Endothelial cell of umbilical vein (primary cell): ENCODE data around the gene TMEM175. TPM values are rescaled to one million over a fixed set of nuclear protein-coding genes. Genes with fewer than 3 reads are reported as not detected.

Experiments used
- BruUV-seq: library from RNA; stranded (reverse); fragments of 400-500 nt; replicated peaks from 2 replicates; lab custom pipeline; 2021; lab: Mats Ljungman, UMichigan
- CTCF ChIA-PET: fragments of 300-600, 350-600 bp; sonication (Branson Sonifier 250); formaldehyde crosslinking; loops from one replicate; lab custom pipeline; 2021; ENCODE audit warnings: antibody characterized with exemption, inconsistent platforms; lab: Charles Lee
- POLR2A ChIA-PET: fragments of 300-600, 350-600 bp; sonication (Branson Sonifier 250); formaldehyde crosslinking; loops from one replicate; lab custom pipeline; 2021; ENCODE audit warnings: antibody characterized with exemption, inconsistent platforms; lab: Charles Lee
- DNase-seq: peaks from one replicate; pipeline ENCODE4 v3.0.0-alpha.2; 2011; ENCODE audit warnings: low read depth, low spot score
- FAIRE-seq: peaks from 2 replicates; lab custom pipeline; 2011; peaks lifted over from hg19 to GRCh38; lab: Jason Lieb, UNC
- H2AFZ ChIP-seq: 2 replicates; pipeline ENCODE4 v1.6.0; 2012; ENCODE audit warnings: low read depth, low read length, control low read depth, inconsistent platforms
- H3K27ac ChIP-seq: 2 replicates; pipeline ENCODE4 v1.5.1; 2011; ENCODE audit warnings: low read depth, mild to moderate bottlenecking, control low read depth, low read length, moderate library complexity; ENCODE audit not compliant: insufficient read depth
- H3K27me3 ChIP-seq, 2 experiments: 2 replicates each; pipeline versions ENCODE4 v1.6.0 to v1.6.1; 2011; ENCODE audit warnings: low read length in 2 of 2, mixed read lengths in 1 of 2; ENCODE audit not compliant: control insufficient read depth in 2 of 2, insufficient read depth in 2 of 2
- H3K36me3 ChIP-seq, 2 experiments: 2 replicates in 1 of 2; 3 replicates in 1 of 2; pipeline ENCODE4 v1.5.1; 2011; ENCODE audit warnings: low read length in 2 of 2, mild to moderate bottlenecking in 1 of 2, moderate library complexity in 1 of 2; ENCODE audit not compliant: control insufficient read depth in 2 of 2, insufficient read depth in 2 of 2; ENCODE audit errors: extremely low read depth in 1 of 2
- H3K4me1 ChIP-seq: 3 replicates; pipeline ENCODE4 v1.5.1; 2011; ENCODE audit warnings: mild to moderate bottlenecking, low read length; ENCODE audit not compliant: control insufficient read depth, insufficient read depth; ENCODE audit errors: extremely low read depth
- H3K4me2 ChIP-seq: 2 replicates; pipeline ENCODE4 v1.6.1; 2011; ENCODE audit warnings: low read length, control low read depth, mixed read lengths; ENCODE audit not compliant: insufficient read depth
- H3K4me3 ChIP-seq, 3 experiments: fragments of 200-600 bp in 1 of 3; sonication (generic), shearing (Covaris generic) in 1 of 3; replicated peaks in 1 of 3; 2 replicates each; pipeline ENCODE4 v1.5.1; 2011 to 2016; ENCODE audit warnings: control low read depth in 3 of 3, low read length in 3 of 3, mild to moderate bottlenecking in 2 of 3, inconsistent platforms in 1 of 3, low read depth in 1 of 3, moderate library complexity in 1 of 3; ENCODE audit not compliant: insufficient read depth in 1 of 3
- H3K79me2 ChIP-seq: 2 replicates; pipeline ENCODE4 v1.6.0; 2012; ENCODE audit warnings: low read length, inconsistent platforms; ENCODE audit not compliant: control insufficient read depth, insufficient read depth
- H3K9ac ChIP-seq: replicated peaks from 2 replicates; pipeline ENCODE3; 2011; ENCODE audit warnings: low read length, control low read depth; ENCODE audit not compliant: insufficient read depth; ENCODE audit errors: extremely low read depth
- H3K9me1 ChIP-seq: replicated peaks from 3 replicates; pipeline ENCODE4 v1.6.0; 2011; ENCODE audit warnings: mild to moderate bottlenecking, low read length; ENCODE audit not compliant: control insufficient read depth, insufficient read depth; ENCODE audit errors: extremely low read depth
- H3K9me3 ChIP-seq: replicated peaks from 2 replicates; pipeline ENCODE4 v1.5.1; 2012; ENCODE audit warnings: low read length, inconsistent platforms; ENCODE audit not compliant: control insufficient read depth, insufficient read depth
- H4K20me1 ChIP-seq: replicated peaks from 2 replicates; pipeline ENCODE3; 2011; ENCODE audit warnings: mild to moderate bottlenecking, low read length; ENCODE audit not compliant: control insufficient read depth, insufficient read depth; ENCODE audit errors: extremely low read depth
- EZH2 ChIP-seq: IDR thresholded peaks from 2 replicates; pipeline ENCODE4 v1.6.1; 2012; ENCODE audit warnings: borderline replicate concordance, low read depth, mild to moderate bottlenecking, moderate library complexity, low read length, inconsistent platforms; ENCODE audit not compliant: severe bottlenecking
- FOS ChIP-seq: IDR thresholded peaks from 2 replicates; pipeline ENCODE4 v1.6.1; 2011; ENCODE audit warnings: mild to moderate bottlenecking, low read length, moderate library complexity, borderline replicate concordance; ENCODE audit not compliant: insufficient read depth
- GATA2 ChIP-seq: IDR thresholded peaks from 2 replicates; pipeline ENCODE4 v1.7.0; 2011; ENCODE audit warnings: low read depth, mild to moderate bottlenecking, moderate library complexity, mixed read lengths, low read length; ENCODE audit not compliant: insufficient read length, insufficient read depth
- JUN ChIP-seq: IDR thresholded peaks from 2 replicates; pipeline ENCODE4 v1.6.1; 2011; ENCODE audit warnings: borderline replicate concordance, low read depth; ENCODE audit not compliant: insufficient read length, insufficient read depth
- MYC ChIP-seq: IDR thresholded peaks from one replicate; pipeline ENCODE4 v1.6.1; 2011; ENCODE audit warnings: mild to moderate bottlenecking, low read depth, low read length
- POLR2A ChIP-seq: IDR thresholded peaks from 2 replicates; pipeline ENCODE4 v1.6.1; 2012; ENCODE audit warnings: low read depth, mild to moderate bottlenecking, control low read depth, low read length
- POLR2AphosphoS5 ChIP-seq: IDR thresholded peaks from 2 replicates; pipeline ENCODE4 v1.6.1; 2012; ENCODE audit warnings: low read depth, mild to moderate bottlenecking, control low read depth, low read length, moderate library complexity; ENCODE audit not compliant: insufficient read depth
- dilution Hi-C: fragments of 300-500 bp; cut with MboI; formaldehyde crosslinking; loops from one replicate; pipeline ENCODE4 v1.15.0; 2019; ENCODE audit warnings: low sequenced_read_pairs; ENCODE audit not compliant: extremely low pct_ligation_motif_present
- intact Hi-C: fragments of 100-400 bp; cut with micrococcal nuclease; formaldehyde crosslinking; loops from one replicate; pipeline ENCODE4 v1.10.0; 2022
- polyA plus RNA-seq, 4 experiments: library from polyadenylated mRNA; depleted of rRNA in 3 of 4; stranded (reverse) in 3 of 4; unstranded in 1 of 4; fragments of >200 nt; gene quantifications; 2 replicates each; pipeline versions ENCODE4 v1.2.1 to v1.2.3, GENCODE V29; 2011 to 2012; ENCODE audit warnings: missing spikeins in 1 of 4
- total RNA-seq: library from RNA; stranded (reverse); gene quantifications from 2 replicates; pipeline ENCODE4 v1.2.3, GENCODE V29; 2021
- TF ChIP-seq, protein P1 (sequence below): IDR thresholded peaks from 2 replicates; pipeline ENCODE4 v1.6.1; 2011; ENCODE audit not compliant: insufficient read depth, insufficient read length
- TF ChIP-seq, protein P2 (sequence below), 2 donors: IDR thresholded peaks; 1 replicate in 1 of 2; 2 replicates in 1 of 2; pipeline ENCODE4 v1.5.1; 2011; ENCODE audit warnings: low read length in 2 of 2, mild to moderate bottlenecking in 2 of 2, moderate library complexity in 2 of 2, control low read depth in 1 of 2, inconsistent platforms in 1 of 2, low read depth in 1 of 2; ENCODE audit not compliant: insufficient read depth in 1 of 2; ENCODE audit errors: extremely low read depth in 1 of 2

TMEM175 gene
- total and polyA plus RNA-seq, 2 donors (not counting 3 experiments of a cell fraction or from before 2014, with no cell fraction given): 21.9 to 80.1 TPM

GRCh38 chr4:901192-901910 is 30.9 kb upstream of the TMEM175 start:
- H3K4me1 ChIP-seq: no peaks in the 10 kb centered on the region
- intact Hi-C loops (no loop called here), dilution Hi-C loops (no loop called here)
- FAIRE-seq (no peak), DNase-seq (no peak)
- no peak overlapping the region for H3K4me3 ChIP-seq
- H3K9me3 ChIP-seq: no peaks in the 10 kb centered on the region
- H3K36me3 ChIP-seq: peaks cover 0 to 22% of the 10 kb centered on the region in 2 experiments
- BruUV-seq: no TSS peak
- ChIA-PET POLR2A (no interaction called here), CTCF (interaction anchor here (0.6 to 0.7 kb wide), 2 partner anchors 9 to 105 kb away, joined by 3 read pairs; no protein-coding TSS in a partner anchor)
- H3K4me2 ChIP-seq: no peak overlapping the region
- no peaks in the 10 kb centered on the region for H4K20me1 ChIP-seq
- no peak overlapping the region for H2AFZ ChIP-seq
- H3K79me2 ChIP-seq: peaks cover 7% of the 10 kb centered on the region
- no peak for TF ChIP-seq POLR2A
- no peak for TF ChIP-seq GATA2
- no peak for TF ChIP-seq EZH2
- TF ChIP-seq, protein P1, sequence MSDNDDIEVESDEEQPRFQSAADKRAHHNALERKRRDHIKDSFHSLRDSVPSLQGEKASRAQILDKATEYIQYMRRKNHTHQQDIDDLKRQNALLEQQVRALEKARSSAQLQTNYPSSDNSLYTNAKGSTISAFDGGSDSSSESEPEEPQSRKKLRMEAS: no peak
- no peak for TF ChIP-seq MYC
- TF ChIP-seq JUN: no peak
- no peak for TF ChIP-seq POLR2AphosphoS5
- TF ChIP-seq, protein P2, sequence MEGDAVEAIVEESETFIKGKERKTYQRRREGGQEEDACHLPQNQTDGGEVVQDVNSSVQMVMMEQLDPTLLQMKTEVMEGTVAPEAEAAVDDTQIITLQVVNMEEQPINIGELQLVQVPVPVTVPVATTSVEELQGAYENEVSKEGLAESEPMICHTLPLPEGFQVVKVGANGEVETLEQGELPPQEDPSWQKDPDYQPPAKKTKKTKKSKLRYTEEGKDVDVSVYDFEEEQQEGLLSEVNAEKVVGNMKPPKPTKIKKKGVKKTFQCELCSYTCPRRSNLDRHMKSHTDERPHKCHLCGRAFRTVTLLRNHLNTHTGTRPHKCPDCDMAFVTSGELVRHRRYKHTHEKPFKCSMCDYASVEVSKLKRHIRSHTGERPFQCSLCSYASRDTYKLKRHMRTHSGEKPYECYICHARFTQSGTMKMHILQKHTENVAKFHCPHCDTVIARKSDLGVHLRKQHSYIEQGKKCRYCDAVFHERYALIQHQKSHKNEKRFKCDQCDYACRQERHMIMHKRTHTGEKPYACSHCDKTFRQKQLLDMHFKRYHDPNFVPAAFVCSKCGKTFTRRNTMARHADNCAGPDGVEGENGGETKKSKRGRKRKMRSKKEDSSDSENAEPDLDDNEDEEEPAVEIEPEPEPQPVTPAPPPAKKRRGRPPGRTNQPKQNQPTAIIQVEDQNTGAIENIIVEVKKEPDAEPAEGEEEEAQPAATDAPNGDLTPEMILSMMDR (IDR thresholded peaks at IDR 0.05; ENCODE audit: extremely low read depth in 1 of 2, insufficient read depth in 1 of 2, low read depth in 1 of 2, low read length in 2 of 2): no peak
- no peak for TF ChIP-seq FOS
- H3K9ac ChIP-seq: no peak overlapping the region
- no peaks in the 10 kb centered on the region for H3K9me1 ChIP-seq
- no peaks in the 10 kb centered on the region for H3K27me3 ChIP-seq
- no peak overlapping the region for H3K27ac ChIP-seq
